ENCODE measurements around the gene USP6.
"Not testable (repeated sequence)": the region's sequence is repeated elsewhere in the genome, so short reads cannot be mapped to it uniquely, and the experiment has no call there.

USP6 gene

GRCh38 chr17:5191541-5192417, 75.9 kb downstream of the USP6 start, which contains the start of gene ZNF594:
Gene ZNF594, minus strand, starts transcription at chr17:5191868. Its CDS starts 7,612 bp downstream, at chr17:5184256.
- DNase-seq, result peak; percentile 99
- peak; percentile 100 for ATAC-seq

GRCh38 chr17:5194346-5194745, 78.5 kb downstream of the USP6 start:
- ATAC-seq, result no peak
- DNase-seq, result no peak

GRCh38 chr17:5198472-5198871, 82.6 kb downstream of the USP6 start:
- ATAC-seq, result peak; percentile 37
- DNase-seq, result no peak

- no peak for DNase-seq
- no peak for ATAC-seq
Observed at GRCh38 chr17:5200360-5200759, 84.5 kb downstream of the USP6 start.

- no peak for DNase-seq
Observed at GRCh38 chr17:5201011-5201410, 85.2 kb downstream of the USP6 start.

GRCh38 chr17:5203178-5203907, 87.5 kb downstream of the USP6 start:
- ATAC-seq (no peak), DNase-seq (no peak)

More at GRCh38 chr17:5201011-5201410, 85.2 kb downstream of the USP6 start:
- ATAC-seq, result no peak

GRCh38 chr17:5203908-5204294, 88.1 kb downstream of the USP6 start:
- DNase-seq (no peak), ATAC-seq (no peak)

GRCh38 chr17:5209396-5209795, 93.6 kb downstream of the USP6 start:
- ATAC-seq (no peak), DNase-seq (no peak)

GRCh38 chr17:5210091-5210490, 94.3 kb downstream of the USP6 start:
- ATAC-seq (no peak), DNase-seq (no peak)

- no peak for DNase-seq
- ATAC-seq, result peak; percentile 71
Observed at GRCh38 chr17:5210614-5211252, 94.9 kb downstream of the USP6 start.

- ATAC-seq (no peak), DNase-seq (no peak)
Observed at GRCh38 chr17:5211458-5211857, 95.6 kb downstream of the USP6 start.

GRCh38 chr17:5217562-5217961, 101.7 kb downstream of the USP6 start:
- not testable (repeated sequence) for ATAC-seq, DNase-seq

GRCh38 chr17:5219536-5219935, 103.7 kb downstream of the USP6 start:
- ATAC-seq, result no peak

GRCh38 chr17:5220074-5220473, 104.2 kb downstream of the USP6 start:
- no peak for ATAC-seq

More at GRCh38 chr17:5219536-5219935, 103.7 kb downstream of the USP6 start:
- DNase-seq, result no peak

GRCh38 chr17:5221912-5222311, 106.1 kb downstream of the USP6 start:
- not testable (repeated sequence) for DNase-seq, ATAC-seq

More at GRCh38 chr17:5220074-5220473, 104.2 kb downstream of the USP6 start:
- DNase-seq, result no peak
